ENCODE measurements around the gene HAPSTR1. TPM values are rescaled to one million over a fixed set of nuclear protein-coding genes. Genes with fewer than 3 reads are reported as not detected.

Gene HAPSTR1
- total and polyA plus RNA-seq, 2 of the 4 experiments (the other 2 are of a cell fraction) = 22.2 to 56.5 TPM

- H4K20me1 ChIP-seq (ENCODE audit: insufficient read depth, low read length) = peaks cover 90% of the 10 kb centered on the region
- in situ Hi-C loops (cut with MboI; ENCODE audit: low sequenced_read_pairs) = loop anchor here (25.0 kb wide), 1 partner anchor 1819 kb away; the partner anchor contains the start of genes CLEC16A and DEXI
- CTCF ChIA-PET = no interaction called here
- H2BK20ac ChIP-seq (ENCODE audit: low read depth, low read length) = no peak overlapping the region
- peaks cover 34 to 82% of the 10 kb centered on the region in 2 experiments for H3K79me1 ChIP-seq (ENCODE audit: low read depth in 1 of 2, low read length in 2 of 2)
- H3K56ac ChIP-seq (ENCODE audit: extremely low read depth, insufficient read depth, low read length) = no peak overlapping the region
- no peak overlapping the region for H4K5ac ChIP-seq (ENCODE audit: low read depth, low read length)
- H2BK5ac ChIP-seq (ENCODE audit: low read depth, low read length, poor library complexity, severe bottlenecking) = no peak overlapping the region
- H3K18ac ChIP-seq (ENCODE audit: low read depth, low read length) = no peak overlapping the region
- no peak overlapping the region for H2BK15ac ChIP-seq (ENCODE audit: low read depth, low read length)
- DNase-seq (no peak), ATAC-seq (ENCODE audit: low read depth) (no peak)
- H3K9me1 ChIP-seq (ENCODE audit: insufficient read depth, low read length) = peaks cover 19% of the 10 kb centered on the region
- peaks cover 33% of the 10 kb centered on the region for H3K36me3 ChIP-seq (ENCODE audit: control insufficient read depth, insufficient read depth, low read length)
- no peak overlapping the region for H4K91ac ChIP-seq (ENCODE audit: insufficient read depth, low read depth, low read length)
- BruUV-seq (replicated peaks) = no TSS peak
- no peak overlapping the region for H2AK5ac ChIP-seq (ENCODE audit: low read depth, low read length)
- intact Hi-C loops (cut with micrococcal nuclease) = no loop called here
- no peak overlapping the region for H3K4me3 ChIP-seq (ENCODE audit: insufficient read depth, low read depth, low read length)
- H4K8ac ChIP-seq (ENCODE audit: low read depth in 2 of 2, low read length in 2 of 2) = no peak overlapping the region
- no peak for TF ChIP-seq RFX5 (IDR thresholded peaks at IDR 0.05; ENCODE audit: low read depth, low read length)
- TF ChIP-seq SMC3 (IDR thresholded peaks at IDR 0.05; ENCODE audit: low read depth, low read length) = no peak
- no peak overlapping the region for H3K23ac ChIP-seq (ENCODE audit: low read depth, low read length)
- H3K9me3 ChIP-seq (ENCODE audit: control insufficient read depth, insufficient read depth, low read length) = no peaks in the 10 kb centered on the region
- H3K4me2 ChIP-seq (ENCODE audit: low read depth, low read length) = no peak overlapping the region
- dilution Hi-C loops (cut with HindIII; ENCODE audit: low sequenced_read_pairs, unreplicated experiment) = no loop called here
- no peak overlapping the region for H2AK9ac ChIP-seq (replicated peaks; ENCODE audit: low read depth, low read length, poor library complexity)
- no peak overlapping the region for H3K27ac ChIP-seq (ENCODE audit: insufficient read depth, low read length)
- H3K4ac ChIP-seq (ENCODE audit: low read depth, low read length) = no peak overlapping the region
- POLR2A ChIA-PET (ENCODE audit: unreplicated experiment) = no interaction called here
- H2BK120ac ChIP-seq (ENCODE audit: low read depth, low read length) = no peak overlapping the region
- no peak overlapping the region for H3K9ac ChIP-seq (ENCODE audit: low read depth, low read length)
- peaks cover 12% of the 10 kb centered on the region for H3K4me1 ChIP-seq (ENCODE audit: control insufficient read depth, insufficient read depth, low read length)
- no peak overlapping the region for H2AFZ ChIP-seq (replicated peaks; ENCODE audit: low read length, poor library complexity)
- H3K14ac ChIP-seq (replicated peaks; ENCODE audit: low read depth, low read length) = no peak overlapping the region
- H3K27me3 ChIP-seq (ENCODE audit: control insufficient read depth, insufficient read depth, low read length) = no peaks in the 10 kb centered on the region
Measured at GRCh38 chr16:9118170-9118569, 26.7 kb downstream of the HAPSTR1 start.

Measured in IMR-90 (cell line).